HL-60 (cell line): ENCODE data around the gene JKAMP.

Experiments used
- POLR2AphosphoS5 ChIP-seq: IDR thresholded peaks from 2 replicates; pipeline ENCODE4 v1.6.1; 2012; ENCODE audit warnings: low read depth
- TF ChIP-seq, protein P1 (sequence below): IDR thresholded peaks from one replicate; pipeline ENCODE4 v1.5.1; 2011; ENCODE audit warnings: low read length, control low read depth, inconsistent platforms; ENCODE audit not compliant: insufficient read depth
- TF ChIP-seq, protein P2 (sequence below): IDR thresholded peaks from 2 replicates; pipeline ENCODE4 v1.6.1; 2012; ENCODE audit warnings: low read depth; ENCODE audit not compliant: insufficient replicate concordance

DNA sequence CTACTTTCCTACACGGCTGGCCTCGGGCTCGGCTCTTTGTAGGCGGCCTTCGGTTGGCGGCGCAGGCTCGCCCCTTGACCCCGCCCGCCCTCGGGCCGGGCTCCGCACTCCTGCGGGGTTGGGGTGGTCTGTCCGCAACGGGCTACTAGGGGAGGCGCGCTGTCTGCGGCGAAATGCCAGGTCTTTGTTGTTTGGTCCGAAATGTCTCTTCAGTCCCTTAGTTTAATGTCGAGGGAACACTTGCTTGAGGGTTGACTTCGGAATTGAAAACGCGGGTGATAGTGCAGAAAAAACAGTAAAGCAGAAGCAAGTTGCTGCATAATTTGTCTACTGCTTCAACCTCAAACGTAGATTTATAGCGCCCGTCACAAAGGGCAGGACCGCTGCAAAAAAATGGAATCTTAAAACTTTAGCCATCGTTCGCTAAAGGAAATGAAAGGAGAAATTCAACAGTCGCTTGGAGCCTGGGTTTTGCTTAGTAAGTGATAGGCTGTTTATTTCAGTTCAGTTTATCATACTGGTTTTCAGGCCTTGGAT lies 390 bp downstream of the JKAMP start:
- TF ChIP-seq, protein P1, sequence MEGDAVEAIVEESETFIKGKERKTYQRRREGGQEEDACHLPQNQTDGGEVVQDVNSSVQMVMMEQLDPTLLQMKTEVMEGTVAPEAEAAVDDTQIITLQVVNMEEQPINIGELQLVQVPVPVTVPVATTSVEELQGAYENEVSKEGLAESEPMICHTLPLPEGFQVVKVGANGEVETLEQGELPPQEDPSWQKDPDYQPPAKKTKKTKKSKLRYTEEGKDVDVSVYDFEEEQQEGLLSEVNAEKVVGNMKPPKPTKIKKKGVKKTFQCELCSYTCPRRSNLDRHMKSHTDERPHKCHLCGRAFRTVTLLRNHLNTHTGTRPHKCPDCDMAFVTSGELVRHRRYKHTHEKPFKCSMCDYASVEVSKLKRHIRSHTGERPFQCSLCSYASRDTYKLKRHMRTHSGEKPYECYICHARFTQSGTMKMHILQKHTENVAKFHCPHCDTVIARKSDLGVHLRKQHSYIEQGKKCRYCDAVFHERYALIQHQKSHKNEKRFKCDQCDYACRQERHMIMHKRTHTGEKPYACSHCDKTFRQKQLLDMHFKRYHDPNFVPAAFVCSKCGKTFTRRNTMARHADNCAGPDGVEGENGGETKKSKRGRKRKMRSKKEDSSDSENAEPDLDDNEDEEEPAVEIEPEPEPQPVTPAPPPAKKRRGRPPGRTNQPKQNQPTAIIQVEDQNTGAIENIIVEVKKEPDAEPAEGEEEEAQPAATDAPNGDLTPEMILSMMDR, result no peak
- no peak for TF ChIP-seq POLR2AphosphoS5
- TF ChIP-seq, protein P2, sequence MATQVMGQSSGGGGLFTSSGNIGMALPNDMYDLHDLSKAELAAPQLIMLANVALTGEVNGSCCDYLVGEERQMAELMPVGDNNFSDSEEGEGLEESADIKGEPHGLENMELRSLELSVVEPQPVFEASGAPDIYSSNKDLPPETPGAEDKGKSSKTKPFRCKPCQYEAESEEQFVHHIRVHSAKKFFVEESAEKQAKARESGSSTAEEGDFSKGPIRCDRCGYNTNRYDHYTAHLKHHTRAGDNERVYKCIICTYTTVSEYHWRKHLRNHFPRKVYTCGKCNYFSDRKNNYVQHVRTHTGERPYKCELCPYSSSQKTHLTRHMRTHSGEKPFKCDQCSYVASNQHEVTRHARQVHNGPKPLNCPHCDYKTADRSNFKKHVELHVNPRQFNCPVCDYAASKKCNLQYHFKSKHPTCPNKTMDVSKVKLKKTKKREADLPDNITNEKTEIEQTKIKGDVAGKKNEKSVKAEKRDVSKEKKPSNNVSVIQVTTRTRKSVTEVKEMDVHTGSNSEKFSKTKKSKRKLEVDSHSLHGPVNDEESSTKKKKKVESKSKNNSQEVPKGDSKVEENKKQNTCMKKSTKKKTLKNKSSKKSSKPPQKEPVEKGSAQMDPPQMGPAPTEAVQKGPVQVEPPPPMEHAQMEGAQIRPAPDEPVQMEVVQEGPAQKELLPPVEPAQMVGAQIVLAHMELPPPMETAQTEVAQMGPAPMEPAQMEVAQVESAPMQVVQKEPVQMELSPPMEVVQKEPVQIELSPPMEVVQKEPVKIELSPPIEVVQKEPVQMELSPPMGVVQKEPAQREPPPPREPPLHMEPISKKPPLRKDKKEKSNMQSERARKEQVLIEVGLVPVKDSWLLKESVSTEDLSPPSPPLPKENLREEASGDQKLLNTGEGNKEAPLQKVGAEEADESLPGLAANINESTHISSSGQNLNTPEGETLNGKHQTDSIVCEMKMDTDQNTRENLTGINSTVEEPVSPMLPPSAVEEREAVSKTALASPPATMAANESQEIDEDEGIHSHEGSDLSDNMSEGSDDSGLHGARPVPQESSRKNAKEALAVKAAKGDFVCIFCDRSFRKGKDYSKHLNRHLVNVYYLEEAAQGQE, result no peak
